HCT116 (cell line): ENCODE data around the gene CNGA1.

Experiments used
- ELF1 ChIP-seq: IDR thresholded peaks from 2 replicates; pipeline ENCODE4 v1.6.1; 2012; ENCODE audit warnings: low read depth, borderline replicate concordance
- EZH2phosphoT487 ChIP-seq: fragments of 200-600 bp; IDR thresholded peaks from 2 replicates; pipeline ENCODE4 v1.6.1; 2018; ENCODE audit warnings: antibody characterized with exemption, borderline replicate concordance
- POLR2A ChIP-seq: IDR thresholded peaks from 2 replicates; pipeline ENCODE4 v1.7.0; 2011; ENCODE audit warnings: borderline replicate concordance; ENCODE audit not compliant: insufficient read depth, insufficient read length; ENCODE audit errors: extremely low read depth
- SIN3A ChIP-seq: IDR thresholded peaks from 2 replicates; pipeline ENCODE4 v1.6.1; 2012; ENCODE audit warnings: low read depth
- SP1 ChIP-seq: IDR thresholded peaks from 2 replicates; pipeline ENCODE4 v1.6.1; 2012; ENCODE audit warnings: low read depth
- TF ChIP-seq, protein P1 (sequence below): IDR thresholded peaks from 2 replicates; pipeline ENCODE4 v1.6.1; 2012; ENCODE audit warnings: low read depth

DNA sequence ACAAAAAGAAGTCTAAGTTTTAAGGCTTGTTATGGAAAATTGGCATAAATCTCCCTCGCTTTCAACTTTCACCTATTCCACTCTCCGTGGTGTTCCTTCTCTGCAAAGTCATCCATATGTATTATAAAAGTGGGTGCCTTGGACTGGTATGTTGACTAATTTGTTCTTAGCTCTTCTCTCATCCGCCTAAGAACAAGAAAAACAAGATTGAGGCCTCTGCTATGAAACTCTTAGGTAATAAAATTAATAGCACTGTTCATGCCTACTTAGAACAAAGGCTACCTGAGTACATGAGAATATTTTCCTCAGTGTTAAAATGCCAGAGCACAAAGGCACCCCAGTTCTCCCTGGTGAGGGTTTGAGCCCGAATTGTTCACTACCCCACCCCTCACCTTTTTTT, 1.3 kb downstream of the CNGA1 start:
- TF ChIP-seq EZH2phosphoT487 (no peak), SP1 (no peak), POLR2A (no peak), ELF1 (no peak), SIN3A (no peak)
- TF ChIP-seq, protein P1, sequence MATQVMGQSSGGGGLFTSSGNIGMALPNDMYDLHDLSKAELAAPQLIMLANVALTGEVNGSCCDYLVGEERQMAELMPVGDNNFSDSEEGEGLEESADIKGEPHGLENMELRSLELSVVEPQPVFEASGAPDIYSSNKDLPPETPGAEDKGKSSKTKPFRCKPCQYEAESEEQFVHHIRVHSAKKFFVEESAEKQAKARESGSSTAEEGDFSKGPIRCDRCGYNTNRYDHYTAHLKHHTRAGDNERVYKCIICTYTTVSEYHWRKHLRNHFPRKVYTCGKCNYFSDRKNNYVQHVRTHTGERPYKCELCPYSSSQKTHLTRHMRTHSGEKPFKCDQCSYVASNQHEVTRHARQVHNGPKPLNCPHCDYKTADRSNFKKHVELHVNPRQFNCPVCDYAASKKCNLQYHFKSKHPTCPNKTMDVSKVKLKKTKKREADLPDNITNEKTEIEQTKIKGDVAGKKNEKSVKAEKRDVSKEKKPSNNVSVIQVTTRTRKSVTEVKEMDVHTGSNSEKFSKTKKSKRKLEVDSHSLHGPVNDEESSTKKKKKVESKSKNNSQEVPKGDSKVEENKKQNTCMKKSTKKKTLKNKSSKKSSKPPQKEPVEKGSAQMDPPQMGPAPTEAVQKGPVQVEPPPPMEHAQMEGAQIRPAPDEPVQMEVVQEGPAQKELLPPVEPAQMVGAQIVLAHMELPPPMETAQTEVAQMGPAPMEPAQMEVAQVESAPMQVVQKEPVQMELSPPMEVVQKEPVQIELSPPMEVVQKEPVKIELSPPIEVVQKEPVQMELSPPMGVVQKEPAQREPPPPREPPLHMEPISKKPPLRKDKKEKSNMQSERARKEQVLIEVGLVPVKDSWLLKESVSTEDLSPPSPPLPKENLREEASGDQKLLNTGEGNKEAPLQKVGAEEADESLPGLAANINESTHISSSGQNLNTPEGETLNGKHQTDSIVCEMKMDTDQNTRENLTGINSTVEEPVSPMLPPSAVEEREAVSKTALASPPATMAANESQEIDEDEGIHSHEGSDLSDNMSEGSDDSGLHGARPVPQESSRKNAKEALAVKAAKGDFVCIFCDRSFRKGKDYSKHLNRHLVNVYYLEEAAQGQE = no peak
